ENCODE results near the gene SMIM5.
"Not testable (repeated sequence)": the region's sequence is repeated elsewhere in the genome, so short reads cannot be mapped to it uniquely, and the experiment has no call there.

SMIM5 gene

DNA sequence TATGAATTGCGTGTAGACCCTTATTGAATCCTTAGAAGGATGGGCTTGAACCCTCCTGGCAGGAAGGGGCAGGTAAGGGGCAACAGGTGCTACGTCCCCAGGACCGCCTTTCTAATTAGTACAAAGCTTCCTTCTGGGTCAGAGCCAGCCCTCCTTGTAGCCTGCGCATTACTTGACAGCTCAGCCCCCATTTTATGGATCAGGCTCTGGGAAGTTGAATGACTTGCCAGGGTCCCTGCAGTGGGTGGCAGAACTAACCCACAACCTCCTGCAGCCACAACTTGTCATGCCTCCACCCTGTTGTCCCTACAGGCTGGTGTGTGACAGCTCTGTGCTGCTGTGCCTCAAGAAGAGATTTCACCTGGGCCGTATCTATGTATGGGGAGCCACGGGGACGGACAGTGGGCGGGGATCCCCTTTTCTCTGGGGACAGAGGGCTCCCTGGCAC is 42.9 kb upstream of the SMIM5 start:
- DNase-seq (ENCODE audit: low read depth) = no peak
- no peak overlapping the region for H3K4me3 ChIP-seq (ENCODE audit: control insufficient read depth, low read depth, low read length)
- TF ChIP-seq, protein P1, sequence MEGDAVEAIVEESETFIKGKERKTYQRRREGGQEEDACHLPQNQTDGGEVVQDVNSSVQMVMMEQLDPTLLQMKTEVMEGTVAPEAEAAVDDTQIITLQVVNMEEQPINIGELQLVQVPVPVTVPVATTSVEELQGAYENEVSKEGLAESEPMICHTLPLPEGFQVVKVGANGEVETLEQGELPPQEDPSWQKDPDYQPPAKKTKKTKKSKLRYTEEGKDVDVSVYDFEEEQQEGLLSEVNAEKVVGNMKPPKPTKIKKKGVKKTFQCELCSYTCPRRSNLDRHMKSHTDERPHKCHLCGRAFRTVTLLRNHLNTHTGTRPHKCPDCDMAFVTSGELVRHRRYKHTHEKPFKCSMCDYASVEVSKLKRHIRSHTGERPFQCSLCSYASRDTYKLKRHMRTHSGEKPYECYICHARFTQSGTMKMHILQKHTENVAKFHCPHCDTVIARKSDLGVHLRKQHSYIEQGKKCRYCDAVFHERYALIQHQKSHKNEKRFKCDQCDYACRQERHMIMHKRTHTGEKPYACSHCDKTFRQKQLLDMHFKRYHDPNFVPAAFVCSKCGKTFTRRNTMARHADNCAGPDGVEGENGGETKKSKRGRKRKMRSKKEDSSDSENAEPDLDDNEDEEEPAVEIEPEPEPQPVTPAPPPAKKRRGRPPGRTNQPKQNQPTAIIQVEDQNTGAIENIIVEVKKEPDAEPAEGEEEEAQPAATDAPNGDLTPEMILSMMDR (conservative IDR thresholded peaks at IDR 0.05; ENCODE audit: control insufficient read depth, insufficient read depth, low read depth, low read length) = no peak

DNA sequence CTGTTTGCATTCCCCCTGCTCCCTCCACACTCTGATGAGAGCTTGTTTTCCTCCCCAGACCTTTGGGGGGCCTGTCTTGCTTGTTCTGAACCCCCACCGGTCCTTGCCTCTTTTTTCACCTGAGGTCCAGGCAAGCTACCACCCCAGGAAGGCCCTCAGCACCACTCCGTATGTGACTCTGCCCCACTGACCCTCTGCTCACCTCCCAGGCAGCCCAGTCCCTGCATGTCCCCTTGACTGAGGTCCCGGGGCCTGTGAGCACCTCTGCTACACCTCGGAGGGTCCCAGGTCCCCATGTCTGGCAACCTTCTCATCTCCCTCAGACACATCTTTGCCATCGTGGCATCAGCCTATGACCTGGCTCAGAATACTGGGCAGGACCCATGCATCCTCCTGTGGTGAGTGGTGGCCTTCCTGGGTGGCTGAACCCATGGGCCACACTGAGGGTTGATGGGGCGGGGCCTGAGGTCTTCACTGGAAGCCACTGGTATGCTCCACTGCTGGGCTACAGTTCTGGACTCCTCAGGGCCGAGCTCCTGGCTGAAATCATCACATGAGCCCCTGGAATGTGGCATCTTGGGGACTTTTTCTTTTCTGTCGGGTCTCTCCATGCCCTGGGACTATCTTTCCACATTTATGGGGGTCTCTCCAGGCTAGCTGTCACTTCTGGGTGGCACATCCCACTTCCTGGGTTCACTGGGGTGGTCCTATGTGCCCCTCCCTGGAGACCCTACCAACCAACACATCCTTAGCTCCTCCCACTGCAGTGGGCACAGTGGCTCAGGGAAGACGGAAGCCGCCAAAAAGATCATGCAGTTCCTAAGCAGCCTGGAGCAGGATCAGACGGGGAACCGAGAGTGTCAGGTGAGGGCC is 42.1 kb upstream of the SMIM5 start:
- TF ChIP-seq, protein P1 (conservative IDR thresholded peaks at IDR 0.05; ENCODE audit: control insufficient read depth, insufficient read depth, low read depth, low read length) = no peak
- DNase-seq (ENCODE audit: low read depth) = no peak
- no peak overlapping the region for H3K4me3 ChIP-seq (ENCODE audit: control insufficient read depth, low read depth, low read length)

DNA sequence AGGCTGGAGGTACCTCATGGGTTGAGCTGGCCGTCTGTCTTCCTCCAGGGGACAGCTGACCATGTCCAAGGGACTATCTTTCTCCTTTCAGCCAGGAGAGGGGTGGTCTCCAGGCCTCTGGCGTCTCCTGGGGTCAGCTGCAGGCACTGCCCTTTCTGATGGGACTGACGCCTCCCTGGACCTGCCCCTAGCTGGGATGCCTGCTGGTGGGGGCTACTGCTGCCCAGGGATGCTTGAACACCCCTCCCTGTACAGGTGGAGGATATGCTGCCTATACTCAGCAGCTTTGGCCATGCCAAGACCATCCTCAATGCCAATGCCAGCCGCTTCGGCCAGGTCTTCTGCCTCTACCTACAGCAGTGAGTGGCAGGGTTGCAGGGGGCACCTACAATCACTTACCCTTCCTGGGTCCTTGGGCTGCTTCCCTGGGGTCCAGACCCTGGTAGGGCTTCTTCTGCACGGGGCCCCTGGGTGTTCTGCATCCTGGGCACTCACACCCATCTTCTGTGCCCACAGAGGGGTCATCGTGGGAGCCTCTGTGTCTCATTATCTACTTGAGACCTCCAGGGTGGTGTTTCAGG is 41.4 kb upstream of the SMIM5 start:
- no peak for DNase-seq (ENCODE audit: low read depth)
- H3K4me3 ChIP-seq (ENCODE audit: control insufficient read depth, low read depth, low read length) = no peak overlapping the region
- TF ChIP-seq, protein P1 (conservative IDR thresholded peaks at IDR 0.05; ENCODE audit: control insufficient read depth, insufficient read depth, low read depth, low read length) = no peak

DNA sequence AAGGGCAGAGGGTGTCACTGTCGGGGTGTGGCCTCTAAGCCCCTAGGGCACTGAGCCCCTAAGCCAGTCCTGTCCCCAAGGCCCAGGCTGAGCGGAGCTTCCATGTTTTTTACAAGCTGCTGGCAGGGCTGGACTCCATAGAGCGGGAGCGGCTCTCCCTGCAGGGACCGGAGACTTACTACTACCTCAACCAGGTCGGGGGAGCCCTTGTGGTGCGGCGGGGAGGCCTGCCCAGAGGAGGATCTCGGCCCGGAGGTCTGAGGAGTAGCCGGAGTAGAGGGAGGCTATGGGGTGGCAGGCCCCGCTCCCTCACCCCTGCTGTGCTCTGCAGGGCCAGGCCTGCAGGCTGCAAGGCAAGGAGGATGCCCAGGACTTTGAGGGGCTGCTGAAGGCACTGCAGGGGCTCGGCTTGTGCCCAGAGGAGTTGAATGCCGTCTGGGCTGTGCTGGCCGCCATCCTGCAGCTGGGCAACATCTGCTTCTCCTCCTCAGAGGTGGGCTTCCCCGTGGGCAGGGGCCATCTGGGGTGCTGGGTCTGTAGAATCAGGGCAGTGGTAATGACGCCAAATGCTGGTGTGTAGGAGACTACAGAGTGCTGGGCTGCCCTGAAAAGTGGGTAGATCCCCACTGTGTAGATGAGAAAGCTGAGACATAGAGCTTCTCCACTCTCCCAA is 40.8 kb upstream of the SMIM5 start:
- H3K4me3 ChIP-seq (ENCODE audit: control insufficient read depth, low read depth, low read length) = no peak overlapping the region
- TF ChIP-seq, protein P1 (conservative IDR thresholded peaks at IDR 0.05; ENCODE audit: control insufficient read depth, insufficient read depth, low read depth, low read length) = no peak
- no peak for DNase-seq (ENCODE audit: low read depth)

DNA sequence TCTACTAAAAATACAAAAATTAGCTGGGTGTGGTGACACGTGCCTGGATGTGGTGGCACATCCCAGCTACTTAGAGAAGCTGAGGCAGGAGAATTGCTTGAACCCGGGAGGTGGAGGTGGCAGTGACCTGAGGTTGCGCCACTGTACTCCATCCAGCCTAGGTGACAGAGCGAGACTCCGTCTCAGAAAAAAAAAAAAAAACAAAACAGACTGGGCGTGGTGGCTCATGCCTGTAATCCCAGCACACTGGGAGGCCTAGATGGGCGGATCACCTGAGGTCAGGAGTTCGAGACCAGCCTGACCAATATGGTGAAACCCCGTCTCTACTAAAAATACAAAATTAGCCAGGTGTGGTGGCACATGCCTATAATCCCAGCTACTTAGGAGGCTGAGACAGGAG is 39.8 kb upstream of the SMIM5 start:
- not testable (repeated sequence) for DNase-seq (ENCODE audit: low read depth); H3K4me3 ChIP-seq (ENCODE audit: control insufficient read depth, low read depth, low read length)

DNA sequence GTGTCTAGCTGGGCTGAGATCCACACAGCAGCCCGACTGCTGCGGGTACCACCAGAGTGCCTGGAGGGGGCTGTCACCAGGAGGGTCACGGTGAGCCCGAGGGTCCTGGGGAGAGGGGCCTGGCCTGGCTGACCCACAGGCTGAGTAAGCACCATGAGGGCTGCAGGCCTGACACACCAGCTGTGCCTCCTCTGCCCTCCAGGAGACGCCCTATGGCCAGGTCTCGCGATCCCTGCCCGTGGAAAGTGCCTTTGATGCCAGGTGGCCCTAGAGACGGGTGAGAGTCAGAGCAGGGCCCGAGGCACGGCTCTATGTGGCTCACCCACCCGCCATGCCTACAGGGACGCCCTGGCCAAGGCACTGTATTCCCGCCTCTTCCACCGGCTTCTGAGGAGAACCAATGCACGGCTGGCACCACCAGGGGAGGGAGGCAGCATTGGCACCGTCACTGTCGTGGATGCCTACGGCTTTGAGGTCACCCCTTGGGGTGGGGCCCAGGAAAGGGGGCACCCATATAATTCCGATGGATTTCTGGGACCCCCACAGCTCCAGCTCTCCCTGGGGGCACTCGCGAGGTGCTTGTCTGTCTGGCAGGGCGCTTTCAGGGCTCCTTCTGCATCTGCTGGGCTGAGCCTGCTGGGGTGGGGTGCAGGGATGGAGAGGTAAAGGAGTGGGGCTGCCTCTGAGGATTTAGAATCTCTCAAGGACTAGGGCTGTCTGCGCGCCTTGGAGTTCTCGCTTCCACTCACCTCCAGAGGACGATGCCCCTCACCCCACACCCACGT is 38.5 kb upstream of the SMIM5 start:
- TF ChIP-seq, protein P1 (conservative IDR thresholded peaks at IDR 0.05; ENCODE audit: control insufficient read depth, insufficient read depth, low read depth, low read length) = no peak
- no peak overlapping the region for H3K4me3 ChIP-seq (ENCODE audit: control insufficient read depth, low read depth, low read length)
- DNase-seq (ENCODE audit: low read depth) = no peak

Measured in fibroblast of mammary gland (primary cell).